HL-60 (cell line): ENCODE data around the gene MAD1L1.

ENCODE experiments used
- POLR2AphosphoS5 ChIP-seq: IDR thresholded peaks from 2 replicates; pipeline ENCODE4 v1.6.1; 2012; ENCODE audit warnings: low read depth
- TF ChIP-seq, protein P1 (sequence below): IDR thresholded peaks from one replicate; pipeline ENCODE4 v1.5.1; 2011; ENCODE audit warnings: low read length, control low read depth, inconsistent platforms; ENCODE audit not compliant: insufficient read depth
- TF ChIP-seq, protein P2 (sequence below): IDR thresholded peaks from 2 replicates; pipeline ENCODE4 v1.6.1; 2012; ENCODE audit warnings: low read depth; ENCODE audit not compliant: insufficient replicate concordance

DNA sequence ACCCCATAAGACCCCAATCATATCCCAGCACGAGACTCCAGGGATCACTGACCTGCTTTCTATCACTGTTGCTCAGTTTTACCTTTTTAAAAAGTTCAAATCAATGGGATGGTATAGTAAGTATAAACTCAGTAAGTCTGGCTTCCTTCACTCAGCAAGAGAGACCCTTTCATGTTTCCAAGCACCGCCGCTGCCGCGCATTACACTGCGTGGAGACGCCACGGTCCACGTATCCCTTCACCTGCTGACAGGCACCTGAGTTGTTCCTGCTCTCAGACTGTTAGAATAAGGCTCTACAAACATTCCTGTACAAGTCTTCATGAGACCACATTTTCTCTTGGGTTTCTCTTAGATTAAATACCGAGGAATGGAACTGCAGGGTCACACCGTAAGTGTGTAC is 28.3 kb downstream of the MAD1L1 start:
- TF ChIP-seq, protein P1, sequence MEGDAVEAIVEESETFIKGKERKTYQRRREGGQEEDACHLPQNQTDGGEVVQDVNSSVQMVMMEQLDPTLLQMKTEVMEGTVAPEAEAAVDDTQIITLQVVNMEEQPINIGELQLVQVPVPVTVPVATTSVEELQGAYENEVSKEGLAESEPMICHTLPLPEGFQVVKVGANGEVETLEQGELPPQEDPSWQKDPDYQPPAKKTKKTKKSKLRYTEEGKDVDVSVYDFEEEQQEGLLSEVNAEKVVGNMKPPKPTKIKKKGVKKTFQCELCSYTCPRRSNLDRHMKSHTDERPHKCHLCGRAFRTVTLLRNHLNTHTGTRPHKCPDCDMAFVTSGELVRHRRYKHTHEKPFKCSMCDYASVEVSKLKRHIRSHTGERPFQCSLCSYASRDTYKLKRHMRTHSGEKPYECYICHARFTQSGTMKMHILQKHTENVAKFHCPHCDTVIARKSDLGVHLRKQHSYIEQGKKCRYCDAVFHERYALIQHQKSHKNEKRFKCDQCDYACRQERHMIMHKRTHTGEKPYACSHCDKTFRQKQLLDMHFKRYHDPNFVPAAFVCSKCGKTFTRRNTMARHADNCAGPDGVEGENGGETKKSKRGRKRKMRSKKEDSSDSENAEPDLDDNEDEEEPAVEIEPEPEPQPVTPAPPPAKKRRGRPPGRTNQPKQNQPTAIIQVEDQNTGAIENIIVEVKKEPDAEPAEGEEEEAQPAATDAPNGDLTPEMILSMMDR, result no peak
- TF ChIP-seq, protein P2, sequence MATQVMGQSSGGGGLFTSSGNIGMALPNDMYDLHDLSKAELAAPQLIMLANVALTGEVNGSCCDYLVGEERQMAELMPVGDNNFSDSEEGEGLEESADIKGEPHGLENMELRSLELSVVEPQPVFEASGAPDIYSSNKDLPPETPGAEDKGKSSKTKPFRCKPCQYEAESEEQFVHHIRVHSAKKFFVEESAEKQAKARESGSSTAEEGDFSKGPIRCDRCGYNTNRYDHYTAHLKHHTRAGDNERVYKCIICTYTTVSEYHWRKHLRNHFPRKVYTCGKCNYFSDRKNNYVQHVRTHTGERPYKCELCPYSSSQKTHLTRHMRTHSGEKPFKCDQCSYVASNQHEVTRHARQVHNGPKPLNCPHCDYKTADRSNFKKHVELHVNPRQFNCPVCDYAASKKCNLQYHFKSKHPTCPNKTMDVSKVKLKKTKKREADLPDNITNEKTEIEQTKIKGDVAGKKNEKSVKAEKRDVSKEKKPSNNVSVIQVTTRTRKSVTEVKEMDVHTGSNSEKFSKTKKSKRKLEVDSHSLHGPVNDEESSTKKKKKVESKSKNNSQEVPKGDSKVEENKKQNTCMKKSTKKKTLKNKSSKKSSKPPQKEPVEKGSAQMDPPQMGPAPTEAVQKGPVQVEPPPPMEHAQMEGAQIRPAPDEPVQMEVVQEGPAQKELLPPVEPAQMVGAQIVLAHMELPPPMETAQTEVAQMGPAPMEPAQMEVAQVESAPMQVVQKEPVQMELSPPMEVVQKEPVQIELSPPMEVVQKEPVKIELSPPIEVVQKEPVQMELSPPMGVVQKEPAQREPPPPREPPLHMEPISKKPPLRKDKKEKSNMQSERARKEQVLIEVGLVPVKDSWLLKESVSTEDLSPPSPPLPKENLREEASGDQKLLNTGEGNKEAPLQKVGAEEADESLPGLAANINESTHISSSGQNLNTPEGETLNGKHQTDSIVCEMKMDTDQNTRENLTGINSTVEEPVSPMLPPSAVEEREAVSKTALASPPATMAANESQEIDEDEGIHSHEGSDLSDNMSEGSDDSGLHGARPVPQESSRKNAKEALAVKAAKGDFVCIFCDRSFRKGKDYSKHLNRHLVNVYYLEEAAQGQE, result no peak
- TF ChIP-seq POLR2AphosphoS5, result no peak
